ENCODE results near the gene PEX16. TPM values are rescaled to one million over a fixed set of nuclear protein-coding genes. Genes with fewer than 3 reads are reported as not detected.
A peak's percentile ranks its signal among the peaks of the same experiment; 100 is the strongest.

The PEX16 gene
- total and polyA plus RNA-seq, 9 of the 15 experiments (the other 6 are each of a cell fraction or from before 2014, with no cell fraction given) = 1.5 to 43.9 (median 14.6) TPM

- TF ChIP-seq STAT6 (CRISPR knock-in tag; IDR thresholded peaks at IDR 0.05) (0 out of 2 replicates have a peak, but pooled peaks have one; percentile 13), POLR2A (conservative IDR thresholded peaks at IDR 0.05) (peak; percentile 81), POU5F1 (IDR thresholded peaks at IDR 0.05; ENCODE audit: borderline replicate concordance, low read depth, low read length, partially characterized antibody) (no peak), NFIX (CRISPR knock-in tag; IDR thresholded peaks at IDR 0.05; ENCODE audit: low read depth) (no peak), CHD1 (IDR thresholded peaks at IDR 0.05; ENCODE audit: low read length) (no peak), BMI1 (IDR thresholded peaks at IDR 0.05; ENCODE audit: low read length) (peak; percentile 41; the same call in 1 of the 2 replicates), GABPA (tag; conservative IDR thresholded peaks at IDR 0.05; ENCODE audit: low read depth) (peak; percentile 99), POLR2G (IDR thresholded peaks at IDR 0.05; ENCODE audit: low read depth, low read length) (peak; percentile 88), ZBTB17 (CRISPR knock-in tag; IDR thresholded peaks at IDR 0.05) (peak; percentile 100), NBN (IDR thresholded peaks at IDR 0.05; ENCODE audit: low read depth) (0 out of 2 replicates have a peak, but pooled peaks have one; percentile 20), KAT7 (CRISPR knock-in tag; IDR thresholded peaks at IDR 0.05; ENCODE audit: borderline replicate concordance) (no peak), ZNF518B (CRISPR knock-in tag; IDR thresholded peaks at IDR 0.05) (no peak), DPF2 (IDR thresholded peaks at IDR 0.05) (no peak), ZNF140 (CRISPR knock-in tag; IDR thresholded peaks at IDR 0.05) (no peak), ZBTB7A (IDR thresholded peaks at IDR 0.05; ENCODE audit: borderline replicate concordance, control insufficient read depth, low read depth, low read length) (0 out of 2 replicates have a peak, but pooled peaks have one; percentile 36), CREB3L1 (IDR thresholded peaks at IDR 0.05; ENCODE audit: borderline replicate concordance, low read depth) (0 out of 2 replicates have a peak, but pooled peaks have one; percentile 29), TOE1 (IDR thresholded peaks at IDR 0.05; ENCODE audit: borderline replicate concordance) (peak; percentile 88), TOE1 (CRISPR knock-in tag; IDR thresholded peaks at IDR 0.05; ENCODE audit: borderline replicate concordance, low read depth) (no peak), ZNF165 (CRISPR knock-in tag; IDR thresholded peaks at IDR 0.05; ENCODE audit: borderline replicate concordance) (no peak), SIN3B (IDR thresholded peaks at IDR 0.05; ENCODE audit: low read depth) (peak; percentile 74; the same call in 1 of the 2 replicates), SP1 (CRISPR knock-in tag; IDR thresholded peaks at IDR 0.05) (peak; percentile 83)
Observed at GRCh38 chr11:45917623-45918330, at the start of gene PEX16 (continued).

All from K562 (cell line).